IMR-90 (cell line): ENCODE data around the gene RAI14. TPM values are rescaled to one million over a fixed set of nuclear protein-coding genes. Genes with fewer than 3 reads are reported as not detected.
"Not testable (repeated sequence)": the region's sequence is repeated elsewhere in the genome, so short reads cannot be mapped to it uniquely, and the experiment has no call there.

Source experiments
- ATAC-seq: fragments of 200-7000 bp; cut with Tn5 transposase; 2 replicates; pipeline ENCODE4 v1.9.1; 2020; ENCODE audit warnings: low read depth, mild to moderate bottlenecking, moderate library complexity
- BruUV-seq: library from RNA; stranded (reverse); fragments of 400-500 nt; replicated peaks from 2 replicates; lab custom pipeline; 2021; lab: Mats Ljungman, UMichigan
- CTCF ChIA-PET: fragments of 300-600 bp; formaldehyde crosslinking; extraction: SDS; loops from one replicate; lab custom pipeline; 2021; ENCODE audit warnings: antibody characterized with exemption; lab: Yijun Ruan, JAX
- POLR2A ChIA-PET: fragments of 300-600 bp; sonication (Branson Sonifier 250); formaldehyde crosslinking; loops from one replicate; lab custom pipeline; 2022; ENCODE audit warnings: antibody characterized with exemption; ENCODE audit not compliant: unreplicated experiment; lab: Charles Lee
- DNase-seq: peaks from one replicate; pipeline ENCODE4 v3.0.0; 2013
- H2AFZ ChIP-seq: replicated peaks from 2 replicates; pipeline ENCODE3; 2013; ENCODE audit warnings: low read length, mild to moderate bottlenecking; ENCODE audit not compliant: poor library complexity
- H2AK5ac ChIP-seq: 2 replicates; pipeline ENCODE4 v1.6.1; 2013; ENCODE audit warnings: low read depth, low read length, inconsistent platforms
- H2AK9ac ChIP-seq: replicated peaks from 2 replicates; pipeline ENCODE3; 2013; ENCODE audit warnings: mild to moderate bottlenecking, low read depth, low read length, moderate library complexity; ENCODE audit not compliant: poor library complexity
- H2BK120ac ChIP-seq: 2 replicates; pipeline ENCODE4 v1.6.1; 2013; ENCODE audit warnings: low read depth, low read length, inconsistent platforms
- H2BK15ac ChIP-seq: 3 replicates; pipeline ENCODE4 v1.6.1; 2013; ENCODE audit warnings: low read depth, low read length, inconsistent platforms
- H2BK20ac ChIP-seq: 2 replicates; pipeline ENCODE4 v1.6.1; 2013; ENCODE audit warnings: low read depth, mild to moderate bottlenecking, inconsistent platforms, low read length, moderate library complexity
- H2BK5ac ChIP-seq: 2 replicates; pipeline ENCODE4 v1.6.1; 2013; ENCODE audit warnings: mild to moderate bottlenecking, low read depth, low read length, inconsistent platforms; ENCODE audit not compliant: poor library complexity, severe bottlenecking
- H3K14ac ChIP-seq: replicated peaks from 2 replicates; pipeline ENCODE4 v1.6.1; 2013; ENCODE audit warnings: low read depth, low read length, inconsistent platforms
- H3K18ac ChIP-seq: 2 replicates; pipeline ENCODE4 v1.6.1; 2013; ENCODE audit warnings: low read depth, low read length, control low read depth
- H3K23ac ChIP-seq: 2 replicates; pipeline ENCODE4 v1.6.1; 2013; ENCODE audit warnings: low read depth, low read length, inconsistent platforms
- H3K27ac ChIP-seq: 2 replicates; pipeline ENCODE4 v1.5.1; 2013; ENCODE audit warnings: mild to moderate bottlenecking, control low read depth, low read length; ENCODE audit not compliant: insufficient read depth
- H3K27me3 ChIP-seq: 2 replicates; pipeline ENCODE4 v1.6.1; 2013; ENCODE audit warnings: low read length; ENCODE audit not compliant: control insufficient read depth, insufficient read depth
- H3K36me3 ChIP-seq: 2 replicates; pipeline ENCODE4 v1.6.1; 2013; ENCODE audit warnings: low read length, mixed read lengths; ENCODE audit not compliant: control insufficient read depth, insufficient read depth
- H3K4ac ChIP-seq: 2 replicates; pipeline ENCODE4 v1.6.1; 2013; ENCODE audit warnings: low read depth, low read length, inconsistent platforms
- H3K4me1 ChIP-seq: 2 replicates; pipeline ENCODE4 v1.6.1; 2013; ENCODE audit warnings: low read length, mixed read lengths; ENCODE audit not compliant: control insufficient read depth, insufficient read depth
- H3K4me2 ChIP-seq: 2 replicates; pipeline ENCODE4 v1.6.1; 2013; ENCODE audit warnings: low read depth, mild to moderate bottlenecking, control low read depth, low read length, moderate library complexity
- H3K4me3 ChIP-seq: 2 replicates; pipeline ENCODE4 v1.5.1; 2013; ENCODE audit warnings: low read depth, mild to moderate bottlenecking, control low read depth, low read length, moderate library complexity; ENCODE audit not compliant: insufficient read depth
- H3K56ac ChIP-seq: 2 replicates; pipeline ENCODE4 v1.6.1; 2013; ENCODE audit warnings: low read length, inconsistent platforms; ENCODE audit not compliant: insufficient read depth; ENCODE audit errors: extremely low read depth
- H3K79me1 ChIP-seq, 2 experiments: 2 replicates each; pipeline ENCODE4 v1.6.1; 2013; ENCODE audit warnings: low read length in 2 of 2, inconsistent platforms in 1 of 2, low read depth in 1 of 2
- H3K9ac ChIP-seq: 2 replicates; pipeline ENCODE4 v1.6.1; 2013; ENCODE audit warnings: low read depth, low read length, control low read depth
- H3K9me1 ChIP-seq: 2 replicates; pipeline ENCODE4 v1.6.1; 2013; ENCODE audit warnings: low read length, inconsistent platforms; ENCODE audit not compliant: insufficient read depth
- H3K9me3 ChIP-seq: 2 replicates; pipeline ENCODE4 v1.6.1; 2013; ENCODE audit warnings: low read length; ENCODE audit not compliant: control insufficient read depth, insufficient read depth
- H4K20me1 ChIP-seq: 2 replicates; pipeline ENCODE4 v1.6.1; 2013; ENCODE audit warnings: low read length, inconsistent platforms; ENCODE audit not compliant: insufficient read depth
- H4K5ac ChIP-seq: 2 replicates; pipeline ENCODE4 v1.6.1; 2013; ENCODE audit warnings: mild to moderate bottlenecking, low read depth, low read length, control low read depth
- H4K8ac ChIP-seq, 2 experiments: 2 replicates each; pipeline ENCODE4 v1.6.1; 2013; ENCODE audit warnings: low read depth in 2 of 2, low read length in 2 of 2, control low read depth in 1 of 2, inconsistent platforms in 1 of 2
- H4K91ac ChIP-seq: 2 replicates; pipeline ENCODE4 v1.6.1; 2013; ENCODE audit warnings: low read depth, low read length, inconsistent platforms; ENCODE audit not compliant: insufficient read depth
- WGBS, 2 experiments: methylation state at CpG; one replicate each; pipeline versions ENCODE4 v1.1.5 to v1.1.7; 2013; ENCODE audit warnings: missing lambda C conversion rate in 2 of 2; ENCODE audit not compliant: insufficient read length in 1 of 2; ENCODE audit errors: extremely low coverage in 2 of 2; 5-methylcytosine and 5-hydroxymethylcytosine counted together
- dilution Hi-C: fragments of 300-500 bp; cut with HindIII; formaldehyde crosslinking; loops from one replicate; pipeline ENCODE4 v1.14.3; 2018; ENCODE audit warnings: low sequenced_read_pairs; ENCODE audit not compliant: unreplicated experiment
- in situ Hi-C: fragments of 300-500 bp; cut with MboI; formaldehyde crosslinking; loops from 3 replicates; pipeline ENCODE4 v1.14.3; 2019; ENCODE audit warnings: low sequenced_read_pairs, inconsistent platforms, mixed read lengths
- intact Hi-C: fragments of 100-400 bp; cut with micrococcal nuclease; formaldehyde crosslinking; loops from 2 replicates; pipeline ENCODE4 v1.10.0; 2022
- polyA plus RNA-seq, 3 experiments: library from polyadenylated mRNA; depleted of rRNA; stranded (reverse); fragments of >200 nt; gene quantifications; 2 replicates each; pipeline ENCODE4 v1.2.3, GENCODE V29; 2012; ENCODE audit warnings: low replicate concordance in 1 of 3
- total RNA-seq: library from RNA; depleted of rRNA; stranded (reverse); fragments of >200 nt; gene quantifications from 2 replicates; pipeline ENCODE4 v1.2.3, GENCODE V29; 2012

The RAI14 gene
- total and polyA plus RNA-seq, 2 of the 4 experiments (the other 2 are of a cell fraction): 221 to 267 TPM

DNA sequence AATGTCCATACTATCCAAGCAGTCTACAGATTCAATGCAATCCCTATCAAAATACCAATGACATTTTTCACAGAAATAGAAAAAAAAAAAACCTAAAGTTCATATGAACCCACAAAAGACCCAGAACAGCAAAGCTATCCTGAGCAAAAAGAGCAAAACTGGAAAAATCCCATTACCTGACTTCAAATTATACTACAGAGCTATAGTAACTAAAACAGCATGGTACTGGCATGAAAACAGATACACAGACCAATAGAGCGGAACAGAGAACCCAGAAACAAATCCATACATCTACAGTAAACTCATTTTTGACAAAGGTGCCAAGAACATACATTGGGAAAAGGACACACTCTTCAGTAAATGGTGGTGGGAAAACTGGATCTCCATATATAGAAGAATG lies 118.5 kb downstream of the RAI14 start:
- Histone ChIP-seq H3K4me1 (peaks cover 10% of the 10 kb centered on the region), H3K79me1 (peaks cover 40 to 76% of the 10 kb centered on the region in 2 experiments), H3K36me3 (peaks cover 10% of the 10 kb centered on the region), H4K20me1 (peaks cover 48% of the 10 kb centered on the region)
- H2BK20ac ChIP-seq, H3K56ac ChIP-seq, H3K23ac ChIP-seq, DNase-seq, H2AFZ ChIP-seq, dilution Hi-C loops, H4K5ac ChIP-seq, H4K91ac ChIP-seq, in situ Hi-C loops, ATAC-seq, H3K4me3 ChIP-seq, H3K9me1 ChIP-seq, H4K8ac ChIP-seq, H2AK5ac ChIP-seq, H2AK9ac ChIP-seq, H3K9me3 ChIP-seq, CTCF ChIA-PET, H3K9ac ChIP-seq, H2BK120ac ChIP-seq, H2BK15ac ChIP-seq, H3K27me3 ChIP-seq, H2BK5ac ChIP-seq, POLR2A ChIA-PET, BruUV-seq, H3K14ac ChIP-seq, H3K4ac ChIP-seq, intact Hi-C loops, H3K18ac ChIP-seq, H3K27ac ChIP-seq, H3K4me2 ChIP-seq: not testable (repeated sequence)
- no CpG with 5 or more reads among the region's 1 CpG for WGBS, 2 experiments
